ENCODE measurements around the gene PRKCH.

DNA sequence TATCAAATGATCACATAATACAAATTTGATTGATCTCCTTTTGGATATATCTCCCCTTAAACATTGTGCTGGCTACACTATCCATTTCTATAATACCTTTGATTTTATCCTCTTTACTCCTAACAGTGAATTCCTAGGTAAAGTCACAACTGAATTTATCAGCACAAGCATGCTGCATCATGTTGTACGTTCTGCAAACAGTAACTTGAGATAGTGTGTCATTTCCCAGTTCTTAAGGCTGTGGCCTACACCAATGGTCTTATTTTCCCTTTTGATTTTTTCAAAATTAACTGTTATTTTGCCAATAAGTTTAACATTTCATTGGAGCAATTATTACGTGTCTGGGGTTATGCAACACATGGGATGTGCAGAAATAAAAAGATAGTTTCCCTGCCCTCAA lies 24.8 kb downstream of the PRKCH start:
- TF ChIP-seq CTCF (IDR thresholded peaks at IDR 0.05) (no peak), POLR2A (IDR thresholded peaks at IDR 0.05) (no peak)

Measured in body of pancreas (tissue), 4 donors.